ENCODE measurements around the gene HBEGF.

- TF ChIP-seq POLR2AphosphoS5 (IDR thresholded peaks at IDR 0.05; ENCODE audit: low read depth, low read length), result no peak
- no peak for TF ChIP-seq REST (IDR thresholded peaks at IDR 0.05; ENCODE audit: insufficient read depth in 1 of 2, low read depth in 2 of 2, low read length in 2 of 2)
- TF ChIP-seq TAF1 (IDR thresholded peaks at IDR 0.05; ENCODE audit: borderline replicate concordance, insufficient read depth, low read length), result no peak
- TF ChIP-seq SIN3A (IDR thresholded peaks at IDR 0.05; ENCODE audit: borderline replicate concordance, insufficient read depth, low read length), result no peak
- no peak for TF ChIP-seq FOXP2 (optimal IDR thresholded peaks at IDR 0.05; ENCODE audit: borderline replicate concordance, extremely low read depth, extremely low read length, insufficient read depth)
These were observed 9.1 kb upstream of the HBEGF start for GRCh38 chr5:140355546-140355945.

Measured in PFSK-1 (cell line).